IMR-90 (cell line): ENCODE data around the gene SPON1. TPM values are rescaled to one million over a fixed set of nuclear protein-coding genes. Genes with fewer than 3 reads are reported as not detected.

Experiments
- ATAC-seq: fragments of 200-7000 bp; cut with Tn5 transposase; 2 replicates; pipeline ENCODE4 v1.9.1; 2020; ENCODE audit warnings: low read depth, mild to moderate bottlenecking, moderate library complexity
- BruUV-seq: library from RNA; stranded (reverse); fragments of 400-500 nt; replicated peaks from 2 replicates; lab custom pipeline; 2021; lab: Mats Ljungman, UMichigan
- CTCF ChIA-PET: fragments of 300-600 bp; formaldehyde crosslinking; extraction: SDS; loops from one replicate; lab custom pipeline; 2021; ENCODE audit warnings: antibody characterized with exemption; lab: Yijun Ruan, JAX
- POLR2A ChIA-PET: fragments of 300-600 bp; sonication (Branson Sonifier 250); formaldehyde crosslinking; loops from one replicate; lab custom pipeline; 2022; ENCODE audit warnings: antibody characterized with exemption; ENCODE audit not compliant: unreplicated experiment; lab: Charles Lee
- DNase-seq: peaks from one replicate; pipeline ENCODE4 v3.0.0; 2013
- H2AFZ ChIP-seq: replicated peaks from 2 replicates; pipeline ENCODE3; 2013; ENCODE audit warnings: low read length, mild to moderate bottlenecking; ENCODE audit not compliant: poor library complexity
- H2AK5ac ChIP-seq: 2 replicates; pipeline ENCODE4 v1.6.1; 2013; ENCODE audit warnings: low read depth, low read length, inconsistent platforms
- H2AK9ac ChIP-seq: replicated peaks from 2 replicates; pipeline ENCODE3; 2013; ENCODE audit warnings: mild to moderate bottlenecking, low read depth, low read length, moderate library complexity; ENCODE audit not compliant: poor library complexity
- H2BK120ac ChIP-seq: 2 replicates; pipeline ENCODE4 v1.6.1; 2013; ENCODE audit warnings: low read depth, low read length, inconsistent platforms
- H2BK15ac ChIP-seq: 3 replicates; pipeline ENCODE4 v1.6.1; 2013; ENCODE audit warnings: low read depth, low read length, inconsistent platforms
- H2BK20ac ChIP-seq: 2 replicates; pipeline ENCODE4 v1.6.1; 2013; ENCODE audit warnings: low read depth, mild to moderate bottlenecking, inconsistent platforms, low read length, moderate library complexity
- H2BK5ac ChIP-seq: 2 replicates; pipeline ENCODE4 v1.6.1; 2013; ENCODE audit warnings: mild to moderate bottlenecking, low read depth, low read length, inconsistent platforms; ENCODE audit not compliant: poor library complexity, severe bottlenecking
- H3K14ac ChIP-seq: replicated peaks from 2 replicates; pipeline ENCODE4 v1.6.1; 2013; ENCODE audit warnings: low read depth, low read length, inconsistent platforms
- H3K18ac ChIP-seq: 2 replicates; pipeline ENCODE4 v1.6.1; 2013; ENCODE audit warnings: low read depth, low read length, control low read depth
- H3K23ac ChIP-seq: 2 replicates; pipeline ENCODE4 v1.6.1; 2013; ENCODE audit warnings: low read depth, low read length, inconsistent platforms
- H3K27ac ChIP-seq: 2 replicates; pipeline ENCODE4 v1.5.1; 2013; ENCODE audit warnings: mild to moderate bottlenecking, control low read depth, low read length; ENCODE audit not compliant: insufficient read depth
- H3K27me3 ChIP-seq: 2 replicates; pipeline ENCODE4 v1.6.1; 2013; ENCODE audit warnings: low read length; ENCODE audit not compliant: control insufficient read depth, insufficient read depth
- H3K36me3 ChIP-seq: 2 replicates; pipeline ENCODE4 v1.6.1; 2013; ENCODE audit warnings: low read length, mixed read lengths; ENCODE audit not compliant: control insufficient read depth, insufficient read depth
- H3K4ac ChIP-seq: 2 replicates; pipeline ENCODE4 v1.6.1; 2013; ENCODE audit warnings: low read depth, low read length, inconsistent platforms
- H3K4me1 ChIP-seq: 2 replicates; pipeline ENCODE4 v1.6.1; 2013; ENCODE audit warnings: low read length, mixed read lengths; ENCODE audit not compliant: control insufficient read depth, insufficient read depth
- H3K4me2 ChIP-seq: 2 replicates; pipeline ENCODE4 v1.6.1; 2013; ENCODE audit warnings: low read depth, mild to moderate bottlenecking, control low read depth, low read length, moderate library complexity
- H3K4me3 ChIP-seq: 2 replicates; pipeline ENCODE4 v1.5.1; 2013; ENCODE audit warnings: low read depth, mild to moderate bottlenecking, control low read depth, low read length, moderate library complexity; ENCODE audit not compliant: insufficient read depth
- H3K56ac ChIP-seq: 2 replicates; pipeline ENCODE4 v1.6.1; 2013; ENCODE audit warnings: low read length, inconsistent platforms; ENCODE audit not compliant: insufficient read depth; ENCODE audit errors: extremely low read depth
- H3K79me1 ChIP-seq, 2 experiments: 2 replicates each; pipeline ENCODE4 v1.6.1; 2013; ENCODE audit warnings: low read length in 2 of 2, inconsistent platforms in 1 of 2, low read depth in 1 of 2
- H3K9ac ChIP-seq: 2 replicates; pipeline ENCODE4 v1.6.1; 2013; ENCODE audit warnings: low read depth, low read length, control low read depth
- H3K9me1 ChIP-seq: 2 replicates; pipeline ENCODE4 v1.6.1; 2013; ENCODE audit warnings: low read length, inconsistent platforms; ENCODE audit not compliant: insufficient read depth
- H3K9me3 ChIP-seq: 2 replicates; pipeline ENCODE4 v1.6.1; 2013; ENCODE audit warnings: low read length; ENCODE audit not compliant: control insufficient read depth, insufficient read depth
- H4K20me1 ChIP-seq: 2 replicates; pipeline ENCODE4 v1.6.1; 2013; ENCODE audit warnings: low read length, inconsistent platforms; ENCODE audit not compliant: insufficient read depth
- H4K5ac ChIP-seq: 2 replicates; pipeline ENCODE4 v1.6.1; 2013; ENCODE audit warnings: mild to moderate bottlenecking, low read depth, low read length, control low read depth
- H4K8ac ChIP-seq, 2 experiments: 2 replicates each; pipeline ENCODE4 v1.6.1; 2013; ENCODE audit warnings: low read depth in 2 of 2, low read length in 2 of 2, control low read depth in 1 of 2, inconsistent platforms in 1 of 2
- H4K91ac ChIP-seq: 2 replicates; pipeline ENCODE4 v1.6.1; 2013; ENCODE audit warnings: low read depth, low read length, inconsistent platforms; ENCODE audit not compliant: insufficient read depth
- BHLHE40 ChIP-seq: fragments of 150-350 bp; IDR thresholded peaks from 2 replicates; pipeline ENCODE4 v1.6.1; 2016; ENCODE audit warnings: mild to moderate bottlenecking, low read depth, low read length
- FOS ChIP-seq: fragments of 150-350 bp; IDR thresholded peaks from 2 replicates; pipeline ENCODE4 v1.6.1; 2016; ENCODE audit warnings: low read depth, low read length
- MAZ ChIP-seq: IDR thresholded peaks from 2 replicates; pipeline ENCODE4 v1.6.1; 2012; ENCODE audit warnings: low read depth, mild to moderate bottlenecking, low read length, improper control_type of control experiment, moderate library complexity, borderline replicate concordance
- POLR2A ChIP-seq: IDR thresholded peaks from 2 replicates; pipeline ENCODE4 v1.6.1; 2012; ENCODE audit warnings: mild to moderate bottlenecking, low read depth, low read length
- RCOR1 ChIP-seq: IDR thresholded peaks from 2 replicates; pipeline ENCODE4 v1.6.1; 2012; ENCODE audit warnings: mild to moderate bottlenecking, low read length, improper control_type of control experiment; ENCODE audit not compliant: insufficient replicate concordance
- RFX5 ChIP-seq: IDR thresholded peaks from 2 replicates; pipeline ENCODE4 v1.8.0; 2012; ENCODE audit warnings: low read depth, mild to moderate bottlenecking, low read length, moderate library complexity
- WGBS, 2 experiments: methylation state at CpG; one replicate each; pipeline versions ENCODE4 v1.1.5 to v1.1.7; 2013; ENCODE audit warnings: missing lambda C conversion rate in 2 of 2; ENCODE audit not compliant: insufficient read length in 1 of 2; ENCODE audit errors: extremely low coverage in 2 of 2; 5-methylcytosine and 5-hydroxymethylcytosine counted together
- dilution Hi-C: fragments of 300-500 bp; cut with HindIII; formaldehyde crosslinking; loops from one replicate; pipeline ENCODE4 v1.14.3; 2018; ENCODE audit warnings: low sequenced_read_pairs; ENCODE audit not compliant: unreplicated experiment
- in situ Hi-C: fragments of 300-500 bp; cut with MboI; formaldehyde crosslinking; loops from 3 replicates; pipeline ENCODE4 v1.14.3; 2019; ENCODE audit warnings: low sequenced_read_pairs, inconsistent platforms, mixed read lengths
- intact Hi-C: fragments of 100-400 bp; cut with micrococcal nuclease; formaldehyde crosslinking; loops from 2 replicates; pipeline ENCODE4 v1.10.0; 2022
- polyA plus RNA-seq, 3 experiments: library from polyadenylated mRNA; depleted of rRNA; stranded (reverse); fragments of >200 nt; gene quantifications; 2 replicates each; pipeline ENCODE4 v1.2.3, GENCODE V29; 2012; ENCODE audit warnings: low replicate concordance in 1 of 3
- total RNA-seq: library from RNA; depleted of rRNA; stranded (reverse); fragments of >200 nt; gene quantifications from 2 replicates; pipeline ENCODE4 v1.2.3, GENCODE V29; 2012
- TF ChIP-seq, protein P1 (sequence below): fragments of 150-350 bp; IDR thresholded peaks from 2 replicates; pipeline ENCODE4 v1.6.1; 2016; ENCODE audit warnings: low read depth, mild to moderate bottlenecking, low read length, moderate library complexity, borderline replicate concordance
- TF ChIP-seq, protein P2 (sequence below): fragments of 150-350 bp; IDR thresholded peaks from 2 replicates; pipeline ENCODE4 v1.6.1; 2017; ENCODE audit warnings: mild to moderate bottlenecking, antibody characterized with exemption, low read length, low read depth

SPON1 gene
- total and polyA plus RNA-seq, 2 of the 4 experiments (the other 2 are of a cell fraction) = 0.62 to 0.72 TPM

DNA sequence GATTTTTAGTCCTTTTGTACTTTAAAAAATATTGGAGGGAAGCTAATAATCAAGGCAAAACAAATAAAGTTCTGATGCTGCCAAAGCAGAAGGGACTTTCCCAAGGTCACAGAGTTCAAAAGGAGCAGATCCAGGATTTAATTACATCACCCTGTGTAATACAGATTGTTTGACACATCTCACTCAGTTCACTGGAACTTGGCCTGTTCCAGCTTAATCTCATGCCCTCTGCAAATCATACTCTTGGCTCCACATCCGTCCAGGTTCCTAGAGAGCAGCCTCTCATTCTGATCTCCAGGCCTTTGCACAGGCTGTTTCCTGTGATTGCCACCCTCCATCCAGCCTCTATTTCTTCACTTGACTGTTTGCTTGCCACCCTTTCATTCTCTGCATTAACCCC lies 151.7 kb downstream of the SPON1 start:
- ChIA-PET CTCF (no interaction called here), POLR2A (no interaction called here)
- H3K18ac ChIP-seq = no peak overlapping the region
- no peaks in the 10 kb centered on the region for H4K20me1 ChIP-seq
- no peak overlapping the region for H3K9ac ChIP-seq
- no peaks in the 10 kb centered on the region for H3K79me1 ChIP-seq
- H4K91ac ChIP-seq = no peak overlapping the region
- TF ChIP-seq RFX5 = no peak
- no peak for TF ChIP-seq RCOR1
- TF ChIP-seq POLR2A = no peak
- no peak for TF ChIP-seq MAZ
- TF ChIP-seq, protein P1, sequence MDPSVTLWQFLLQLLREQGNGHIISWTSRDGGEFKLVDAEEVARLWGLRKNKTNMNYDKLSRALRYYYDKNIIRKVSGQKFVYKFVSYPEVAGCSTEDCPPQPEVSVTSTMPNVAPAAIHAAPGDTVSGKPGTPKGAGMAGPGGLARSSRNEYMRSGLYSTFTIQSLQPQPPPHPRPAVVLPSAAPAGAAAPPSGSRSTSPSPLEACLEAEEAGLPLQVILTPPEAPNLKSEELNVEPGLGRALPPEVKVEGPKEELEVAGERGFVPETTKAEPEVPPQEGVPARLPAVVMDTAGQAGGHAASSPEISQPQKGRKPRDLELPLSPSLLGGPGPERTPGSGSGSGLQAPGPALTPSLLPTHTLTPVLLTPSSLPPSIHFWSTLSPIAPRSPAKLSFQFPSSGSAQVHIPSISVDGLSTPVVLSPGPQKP = no peak
- TF ChIP-seq BHLHE40 = no peak
- no peak for TF ChIP-seq FOS
- TF ChIP-seq, protein P2, sequence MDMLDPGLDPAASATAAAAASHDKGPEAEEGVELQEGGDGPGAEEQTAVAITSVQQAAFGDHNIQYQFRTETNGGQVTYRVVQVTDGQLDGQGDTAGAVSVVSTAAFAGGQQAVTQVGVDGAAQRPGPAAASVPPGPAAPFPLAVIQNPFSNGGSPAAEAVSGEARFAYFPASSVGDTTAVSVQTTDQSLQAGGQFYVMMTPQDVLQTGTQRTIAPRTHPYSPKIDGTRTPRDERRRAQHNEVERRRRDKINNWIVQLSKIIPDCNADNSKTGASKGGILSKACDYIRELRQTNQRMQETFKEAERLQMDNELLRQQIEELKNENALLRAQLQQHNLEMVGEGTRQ = no peak
- H3K9me1 ChIP-seq = no peaks in the 10 kb centered on the region
- no peak overlapping the region for H2BK15ac ChIP-seq
- no peaks in the 10 kb centered on the region; the same call in 1 of the 2 replicates for H3K27me3 ChIP-seq
- ATAC-seq = no peak
- H4K8ac ChIP-seq = no peak overlapping the region
- no peak overlapping the region for H2AK5ac ChIP-seq
- no peak overlapping the region for H3K4me3 ChIP-seq
- intact Hi-C loops (no loop called here), in situ Hi-C loops (no loop called here), dilution Hi-C loops (no loop called here)
- H2BK20ac ChIP-seq = no peak overlapping the region
- DNase-seq = no peak
- H3K14ac ChIP-seq = no peak overlapping the region
- H3K9me3 ChIP-seq = no peaks in the 10 kb centered on the region
- no TSS peak for BruUV-seq
- H3K4me2 ChIP-seq = no peak overlapping the region
- no peak overlapping the region for H3K23ac ChIP-seq
- no peaks in the 10 kb centered on the region for H3K36me3 ChIP-seq
- WGBS, 2 experiments = no CpG with 5 or more reads among the region's 1 CpG
- no peak overlapping the region for H2AFZ ChIP-seq
- no peak overlapping the region for H2BK120ac ChIP-seq
- H3K4ac ChIP-seq = no peak overlapping the region
- no peak overlapping the region for H3K56ac ChIP-seq
- no peak overlapping the region for H2AK9ac ChIP-seq
- no peak overlapping the region for H4K5ac ChIP-seq
- no peak overlapping the region for H2BK5ac ChIP-seq
- H3K27ac ChIP-seq = no peak overlapping the region
- H3K4me1 ChIP-seq = no peaks in the 10 kb centered on the region
